HepG2 (cell line): ENCODE results near the gene UBL4B. TPM values are rescaled to one million over a fixed set of nuclear protein-coding genes. Genes with fewer than 3 reads are reported as not detected.
A peak's percentile ranks its signal among the peaks of the same experiment; 100 is the strongest.

Experiments used
- ATF2 ChIP-seq: sonication (generic); formaldehyde crosslinking; IDR thresholded peaks from 2 replicates; pipeline ENCODE4 v1.4.0; 2020; ENCODE audit warnings: missing genetic modification reagents
- CBX2 ChIP-seq, 2 experiments: fragments of 200-600 bp in 1 of 2; sonication (generic); formaldehyde crosslinking in 1 of 2; IDR thresholded peaks; 2 replicates each; pipeline versions ENCODE4 v1.7.0 to v1.8.1; 2018 to 2022; ENCODE audit warnings: low read depth in 2 of 2, low read length in 1 of 2, mild to moderate bottlenecking in 1 of 2, missing genetic modification reagents in 1 of 2
- GFI1 ChIP-seq: sonication (generic); formaldehyde crosslinking; IDR thresholded peaks from 2 replicates; pipeline ENCODE4 v1.5.0; 2020; ENCODE audit warnings: missing genetic modification reagents, mild to moderate bottlenecking, borderline replicate concordance
- GMEB1 ChIP-seq: sonication (generic); formaldehyde crosslinking; IDR thresholded peaks from 2 replicates; pipeline ENCODE4 v1.5.1; 2020; ENCODE audit warnings: missing genetic modification reagents, mild to moderate bottlenecking, borderline replicate concordance
- HNRNPH1 ChIP-seq: fragments of 200-400 bp; formaldehyde crosslinking; optimal IDR thresholded peaks from 2 replicates; pipeline ENCODE3; 2017; ENCODE audit warnings: mild to moderate bottlenecking, low read depth, low read length
- JARID2 ChIP-seq: sonication (generic); formaldehyde crosslinking; IDR thresholded peaks from 2 replicates; pipeline ENCODE4 v1.8.1; 2023; ENCODE audit warnings: missing genetic modification reagents, inconsistent platforms; ENCODE audit not compliant: insufficient replicate concordance
- KLF13 ChIP-seq: sonication (generic); formaldehyde crosslinking; IDR thresholded peaks from 2 replicates; pipeline ENCODE4 v1.4.0; 2020; ENCODE audit warnings: mild to moderate bottlenecking, missing genetic modification reagents
- NFKBIZ ChIP-seq: IDR thresholded peaks from 2 replicates; pipeline ENCODE4 v1.6.1; 2018; ENCODE audit warnings: missing genetic modification reagents, missing compliant biosample characterization
- PPARG ChIP-seq: conservative IDR thresholded peaks from 2 replicates; pipeline ENCODE4 v1.6.1; 2016; ENCODE audit warnings: missing biosample characterization, missing genetic modification reagents
- SAP130 ChIP-seq: IDR thresholded peaks from 2 replicates; pipeline ENCODE4 v1.6.1; 2016; ENCODE audit warnings: low read depth
- SIX4 ChIP-seq: sonication (generic); formaldehyde crosslinking; IDR thresholded peaks from 2 replicates; pipeline ENCODE4 v1.4.0; 2020; ENCODE audit warnings: missing genetic modification reagents
- THAP8 ChIP-seq: sonication (generic); formaldehyde crosslinking; IDR thresholded peaks from 2 replicates; pipeline ENCODE4 v1.5.1; 2020; ENCODE audit warnings: missing genetic modification reagents, mild to moderate bottlenecking, borderline replicate concordance
- TOPORS ChIP-seq: sonication (generic); formaldehyde crosslinking; IDR thresholded peaks from 2 replicates; pipeline ENCODE4 v1.8.0; 2023; ENCODE audit warnings: mild to moderate bottlenecking, missing genetic modification reagents
- ZBTB14 ChIP-seq: sonication (generic); formaldehyde crosslinking; IDR thresholded peaks from 2 replicates; pipeline ENCODE4 v1.4.0; 2020; ENCODE audit warnings: missing genetic modification reagents
- ZNF12 ChIP-seq: sonication (generic); formaldehyde crosslinking; IDR thresholded peaks from 2 replicates; pipeline ENCODE4 v1.5.0; 2020; ENCODE audit warnings: missing genetic modification reagents
- ZNF230 ChIP-seq: sonication (generic); formaldehyde crosslinking; IDR thresholded peaks from 2 replicates; pipeline ENCODE4 v1.4.0; 2020; ENCODE audit warnings: mild to moderate bottlenecking, missing genetic modification reagents
- ZNF263 ChIP-seq: sonication (generic); formaldehyde crosslinking; IDR thresholded peaks from 2 replicates; pipeline ENCODE4 v1.4.0; 2020; ENCODE audit warnings: missing genetic modification reagents
- ZNF362 ChIP-seq: sonication (generic); formaldehyde crosslinking; IDR thresholded peaks from 2 replicates; pipeline ENCODE4 v1.4.0; 2020; ENCODE audit warnings: missing genetic modification reagents, mild to moderate bottlenecking, borderline replicate concordance
- ZNF605 ChIP-seq: sonication (generic); formaldehyde crosslinking; IDR thresholded peaks from 2 replicates; pipeline ENCODE4 v1.8.0; 2022; ENCODE audit warnings: mild to moderate bottlenecking, missing genetic modification reagents
- ZNF790 ChIP-seq: sonication (generic); formaldehyde crosslinking; IDR thresholded peaks from 2 replicates; pipeline ENCODE4 v1.8.0; 2022; ENCODE audit warnings: missing genetic modification reagents, mild to moderate bottlenecking, borderline replicate concordance
- ZSCAN22 ChIP-seq: sonication (generic); formaldehyde crosslinking; IDR thresholded peaks from 2 replicates; pipeline ENCODE4 v1.4.0; 2020; ENCODE audit warnings: mild to moderate bottlenecking, missing genetic modification reagents
- polyA plus RNA-seq, 8 experiments: library from polyadenylated mRNA; depleted of rRNA in 3 of 8; stranded (reverse) in 7 of 8; unstranded in 1 of 8; fragments of >200 nt; fragmentation: Illumina TruSeq in 4 of 8; extraction: Trizol in 4 of 8; gene quantifications; 2 replicates each; pipeline versions ENCODE4 v1.2.1 to v1.2.3, GENCODE V29; 2011 to 2016; ENCODE audit warnings: low read depth in 4 of 8, missing spikeins in 1 of 8, mixed read lengths in 1 of 8; ENCODE audit not compliant: insufficient read depth in 1 of 8
- total RNA-seq, 5 experiments: library from RNA; depleted of rRNA; stranded (reverse); fragments of >200 nt; fragmentation: Illumina TruSeq; extraction: Trizol; gene quantifications; 2 replicates each; pipeline ENCODE4 v1.2.3, GENCODE V29; 2016; ENCODE audit warnings: low read depth in 1 of 5

Gene UBL4B
- total and polyA plus RNA-seq, 2 of the 13 experiments (the other 11 are each of a cell fraction or from before 2014, with no cell fraction given): not detected

GRCh38 chr1:110155878-110156522 is 43.8 kb downstream of the UBL4B start (continued):
- TF ChIP-seq ZBTB14 (CRISPR knock-in tag) (no peak), NFKBIZ (CRISPR knock-in tag) (0 out of 2 replicates have a peak, but pooled peaks have one; percentile 54), SAP130 (CRISPR knock-in tag) (0 out of 2 replicates have a peak, but pooled peaks have one; percentile 43), THAP8 (CRISPR knock-in tag) (no peak), HNRNPH1 (no peak), GFI1 (no peak), ZNF230 (no peak), CBX2 (IDR thresholded peaks at IDR 0.05; ENCODE audit: low read depth, low read length) (no peak), CBX2 (CRISPR knock-in tag; IDR thresholded peaks at IDR 0.05; ENCODE audit: low read depth) (no peak), ATF2 (peak; percentile 62; the same call in 1 of the 2 replicates), ZNF362 (CRISPR knock-in tag) (no peak), ZNF263 (no peak), KLF13 (no peak), JARID2 (CRISPR knock-in tag) (no peak), ZNF12 (CRISPR knock-in tag) (0 out of 2 replicates have a peak, but pooled peaks have one; percentile 27), SIX4 (CRISPR knock-in tag) (no peak), ZSCAN22 (CRISPR knock-in tag) (no peak), ZNF790 (CRISPR knock-in tag) (no peak), TOPORS (0 out of 2 replicates have a peak, but pooled peaks have one; percentile 40), PPARG (0 out of 2 replicates have a peak, but pooled peaks have one; percentile 13), ZNF605 (CRISPR knock-in tag) (peak; percentile 36; the same call in 1 of the 2 replicates), GMEB1 (CRISPR knock-in tag) (no peak)
